Activated CD8-positive, alpha-beta memory T cell treated with anti-CD3 and anti-CD28 coated beads for 4 hours (primary cell): ENCODE results near the gene C1orf105.

Experiments used
- DNase-seq, 2 donors: peaks; one replicate each; pipeline ENCODE4 v3.0.0-alpha.2; 2020; ENCODE audit warnings: low read depth in 2 of 2

The C1orf105 gene

DNA sequence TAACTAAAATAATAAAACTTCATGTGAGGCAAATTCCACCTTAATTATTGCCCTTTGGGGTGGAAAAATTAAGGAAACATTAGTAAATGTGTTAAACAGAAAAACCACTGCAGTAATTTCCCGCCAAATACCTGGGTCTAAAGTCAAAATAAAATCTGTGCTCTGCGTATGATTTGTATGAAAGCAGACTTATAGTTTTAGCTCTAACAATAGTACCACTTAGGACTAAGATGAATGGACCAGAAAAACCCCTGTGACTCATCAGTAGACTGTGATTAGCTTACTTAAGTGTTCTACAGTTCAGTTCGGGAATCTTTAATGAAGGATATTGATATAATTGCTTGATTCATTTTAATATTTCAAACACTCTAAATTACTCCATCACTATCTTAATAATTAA is 23.3 kb upstream of the C1orf105 start:
- no peak for DNase-seq

DNA sequence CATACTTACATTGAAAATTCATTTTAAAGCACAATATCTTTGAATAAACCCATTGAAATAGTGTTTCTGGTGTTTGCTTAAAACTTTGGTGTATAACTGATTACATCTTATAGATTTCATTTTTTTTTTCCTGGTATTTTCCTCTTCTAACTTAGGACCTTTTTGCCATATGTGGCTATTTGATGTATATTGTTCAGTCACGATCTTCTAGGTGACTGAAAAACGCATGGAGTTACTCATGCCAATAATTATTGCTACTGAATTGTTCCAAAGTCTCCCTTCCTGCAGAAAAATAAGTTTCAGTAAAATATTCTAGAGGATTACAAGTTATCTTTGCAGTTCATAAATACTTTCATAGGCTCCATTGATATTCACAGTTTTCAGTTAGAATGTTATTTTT is 22.9 kb upstream of the C1orf105 start:
- no peak for DNase-seq

DNA sequence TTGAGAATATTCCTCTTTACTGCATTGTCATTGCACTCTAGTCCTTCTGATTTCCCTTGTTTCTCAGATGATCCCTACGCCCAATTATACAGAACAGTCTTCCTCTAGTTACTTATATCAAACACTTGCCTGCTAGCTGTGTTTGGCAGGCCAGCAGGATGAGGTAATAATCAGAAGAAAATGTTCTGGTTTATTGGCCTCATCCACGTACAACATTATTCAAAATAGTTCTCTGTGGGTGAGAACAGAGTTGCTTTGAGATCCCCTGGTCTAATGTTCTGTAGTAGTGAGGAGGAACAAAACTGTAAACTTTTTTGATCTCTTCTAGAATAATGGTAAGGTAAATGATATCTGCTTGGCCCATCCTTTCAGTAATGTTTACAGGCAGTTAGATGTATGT is 22.3 kb upstream of the C1orf105 start:
- DNase-seq: no peak

DNA sequence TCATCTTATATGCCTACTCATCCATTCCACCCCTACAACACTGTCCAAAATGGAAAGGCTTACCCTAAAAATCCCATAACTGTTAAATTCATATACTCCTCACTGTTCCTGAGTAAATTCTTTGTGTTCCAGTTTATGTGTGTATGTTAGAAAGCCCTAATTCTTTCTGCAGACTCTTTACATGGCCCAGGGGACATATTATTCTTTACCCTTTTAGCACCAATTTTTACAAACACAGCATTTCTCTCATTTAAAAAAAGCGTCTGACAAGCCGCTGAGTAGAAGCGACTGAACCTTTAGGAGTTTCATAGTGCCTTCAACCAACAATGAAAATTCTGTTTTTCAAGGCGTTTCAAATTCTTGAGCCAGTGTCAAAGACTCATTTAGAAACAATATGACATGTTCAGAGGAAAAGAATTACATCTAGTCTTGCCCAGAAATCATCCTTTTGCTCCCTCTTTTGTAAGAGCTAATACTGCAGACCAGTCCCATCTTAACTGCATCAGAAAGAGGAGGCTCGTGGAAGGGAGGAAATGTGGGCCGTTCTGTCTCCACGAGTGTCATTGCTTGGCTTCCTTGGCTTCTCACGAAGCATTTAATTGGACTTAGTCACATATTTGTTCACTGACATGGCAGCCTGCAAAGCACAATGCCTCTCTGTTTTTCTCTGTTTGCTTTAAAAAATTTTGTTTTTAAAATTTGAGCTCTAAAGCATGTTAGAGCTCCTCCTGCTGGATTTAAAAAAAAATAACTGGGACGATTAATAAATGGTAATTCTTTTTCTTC is 21.3 kb upstream of the C1orf105 start:
- DNase-seq: no peak

DNA sequence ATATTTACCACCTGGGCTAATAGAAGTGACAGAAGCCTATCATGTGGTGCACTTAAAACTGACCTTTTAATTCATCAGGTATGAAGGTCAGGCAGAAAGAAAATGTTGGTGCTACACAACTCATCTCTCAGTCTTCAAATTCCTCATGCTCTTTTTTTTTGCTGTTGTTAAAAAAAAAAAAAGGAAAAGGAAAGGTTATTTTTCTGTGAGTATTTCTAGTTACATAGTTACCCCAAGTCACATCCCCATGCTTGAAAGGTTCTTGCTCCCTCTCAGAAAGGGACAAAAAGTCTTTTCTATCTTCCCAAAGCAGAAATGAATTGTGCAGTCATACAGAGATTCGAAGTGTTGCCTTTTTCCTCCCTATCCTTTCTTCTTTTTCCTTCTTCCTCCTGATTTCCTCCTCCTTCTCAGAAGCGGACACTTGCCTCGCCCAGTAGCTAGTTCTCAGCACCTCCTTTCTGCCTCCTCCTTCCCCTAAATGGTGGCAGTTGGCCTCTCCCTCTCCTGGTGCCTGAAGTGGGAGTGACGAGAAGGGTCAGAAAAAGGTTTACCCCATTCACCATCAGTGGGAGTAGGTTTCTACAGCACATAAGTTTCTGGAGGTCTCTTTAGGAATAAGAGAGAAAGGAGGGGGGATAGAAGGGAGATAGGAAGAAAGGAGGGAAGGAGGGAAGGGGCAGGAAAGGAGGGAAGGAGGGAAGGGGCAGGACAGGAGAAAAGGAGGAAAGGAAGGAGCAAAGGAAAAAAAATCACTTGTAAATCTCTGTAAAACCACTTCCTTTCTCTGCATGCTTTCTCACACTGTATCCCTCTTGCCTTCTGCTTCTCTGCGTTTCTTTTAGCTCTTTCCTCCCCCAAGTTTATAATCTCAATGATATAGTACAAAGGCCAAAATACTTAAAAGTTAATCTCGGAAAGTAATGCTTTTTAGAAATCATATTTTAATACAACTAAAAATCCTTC is 20.4 kb upstream of the C1orf105 start:
- DNase-seq: no peak

DNA sequence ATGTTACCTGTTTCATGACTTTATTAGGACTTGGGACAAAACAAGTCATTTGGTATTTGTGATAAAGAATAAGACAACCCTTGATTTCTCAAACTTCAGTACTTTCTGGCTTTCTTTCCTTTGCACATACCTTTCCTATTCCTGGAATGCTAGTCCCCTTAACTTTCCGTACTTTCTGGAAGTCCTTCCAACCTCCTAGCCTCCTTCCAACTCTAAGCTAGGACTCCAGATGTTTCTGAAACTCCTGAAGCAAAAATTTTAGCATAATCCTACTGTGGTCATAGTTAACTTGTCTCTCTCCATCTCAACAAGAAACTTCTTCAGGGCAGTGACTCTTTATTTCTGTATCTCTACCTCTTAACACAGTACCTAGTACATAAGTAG is 19.8 kb upstream of the C1orf105 start:
- DNase-seq: no peak

DNA sequence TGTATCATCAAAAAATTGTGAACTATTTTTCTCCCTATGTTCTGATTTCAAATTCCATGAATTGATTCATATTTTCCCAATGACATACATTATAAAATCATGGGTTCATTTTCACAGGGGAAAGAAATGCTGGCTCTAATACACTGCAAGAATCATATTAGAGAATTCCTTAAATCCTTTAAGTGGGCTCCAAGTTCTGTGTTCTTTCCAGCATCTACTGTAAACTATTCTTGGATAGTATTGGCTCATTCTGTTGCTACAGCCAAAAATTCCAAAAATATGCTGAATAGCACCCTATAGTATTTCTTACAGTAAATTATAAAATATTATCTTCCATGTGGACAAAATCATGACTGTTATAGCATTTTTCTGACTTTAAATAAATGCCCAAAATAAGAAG is 19.0 kb upstream of the C1orf105 start:
- no peak for DNase-seq

DNA sequence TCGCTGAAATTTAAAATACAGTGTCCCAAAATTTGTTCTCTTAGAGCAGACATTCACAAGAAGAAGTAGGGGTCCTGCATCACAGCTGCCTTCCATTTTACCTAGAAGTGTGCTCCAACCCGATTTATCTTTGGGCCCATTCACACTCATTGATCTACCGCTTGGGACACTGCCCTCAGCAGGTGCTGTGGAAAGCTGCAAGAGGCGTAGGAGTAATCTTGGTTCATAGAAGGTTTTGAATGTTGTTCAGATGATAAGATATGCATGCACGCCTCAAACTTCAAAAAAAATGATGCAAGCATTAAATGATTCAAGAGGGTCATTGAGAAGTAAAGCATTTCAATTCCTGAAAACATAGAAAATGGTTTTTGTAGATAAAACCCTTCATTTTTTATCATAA is 18.6 kb upstream of the C1orf105 start:
- DNase-seq: no peak

DNA sequence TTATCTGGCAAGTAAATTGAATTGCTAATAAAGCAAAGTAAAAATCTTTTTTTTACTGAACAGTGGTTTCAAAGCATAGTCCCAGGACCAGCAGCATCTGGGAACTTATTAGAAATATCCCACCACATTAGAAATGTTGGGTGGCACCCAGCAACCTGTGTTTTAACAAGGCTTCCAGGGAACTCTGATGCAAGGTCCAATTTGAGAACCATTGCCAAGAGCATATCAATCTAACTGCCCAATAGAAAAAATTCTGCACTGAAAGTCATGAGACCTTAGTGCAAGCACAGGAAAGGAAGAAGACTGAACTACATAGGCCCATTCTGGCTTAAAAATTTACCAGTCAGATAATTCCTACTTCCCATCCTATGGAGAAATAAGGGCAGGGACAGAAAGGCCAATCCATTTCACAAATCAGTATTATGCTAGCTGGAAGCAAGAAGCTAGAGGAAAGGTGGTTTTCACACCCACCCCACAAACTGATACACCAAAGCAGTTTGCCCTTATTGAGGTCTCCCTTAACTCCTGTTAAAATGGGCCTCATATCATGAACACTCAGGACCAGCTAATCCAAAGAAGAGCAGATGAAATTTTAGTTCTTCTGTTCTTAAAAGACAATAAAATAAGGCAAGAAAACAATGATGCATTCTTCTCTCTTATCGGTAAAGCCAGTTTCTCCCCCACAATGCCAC is 17.5 kb upstream of the C1orf105 start:
- DNase-seq: no peak

DNA sequence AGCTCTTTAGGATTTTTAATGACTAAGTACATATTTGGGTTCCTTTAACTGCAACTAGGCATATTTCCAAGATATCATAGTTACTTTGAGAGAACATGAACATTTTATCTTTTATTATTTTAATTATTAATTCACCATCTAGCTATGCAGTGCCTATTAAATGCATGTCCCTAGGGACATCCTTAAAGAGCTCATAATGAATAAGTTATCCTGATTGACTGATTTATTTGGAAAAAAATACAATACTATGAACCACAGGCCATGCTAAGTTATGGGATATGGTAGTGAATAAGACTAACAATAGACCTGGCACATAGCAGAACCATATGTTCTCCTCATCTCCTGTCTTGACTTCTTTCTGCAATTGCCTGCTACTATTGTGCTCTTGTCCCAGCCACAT is 16.4 kb upstream of the C1orf105 start:
- no peak for DNase-seq

DNA sequence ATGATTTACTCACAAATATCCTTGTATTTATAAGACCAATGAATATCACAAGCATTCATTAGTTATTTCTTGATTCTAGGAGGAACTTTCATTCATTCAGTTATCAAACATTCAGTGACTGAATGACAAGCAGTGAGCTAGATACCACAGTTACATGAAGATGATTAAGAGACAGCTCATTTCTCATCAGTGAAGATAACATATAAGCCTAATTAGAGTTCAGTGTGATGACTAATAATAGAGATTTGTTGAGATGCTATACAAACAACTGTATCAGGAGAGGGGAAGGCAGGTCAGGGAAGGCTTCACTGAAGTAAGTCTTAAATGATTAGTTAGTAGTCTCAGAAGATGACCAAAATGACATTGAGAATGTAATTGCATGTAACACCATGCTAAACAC is 14.6 kb upstream of the C1orf105 start:
- no peak for DNase-seq

DNA sequence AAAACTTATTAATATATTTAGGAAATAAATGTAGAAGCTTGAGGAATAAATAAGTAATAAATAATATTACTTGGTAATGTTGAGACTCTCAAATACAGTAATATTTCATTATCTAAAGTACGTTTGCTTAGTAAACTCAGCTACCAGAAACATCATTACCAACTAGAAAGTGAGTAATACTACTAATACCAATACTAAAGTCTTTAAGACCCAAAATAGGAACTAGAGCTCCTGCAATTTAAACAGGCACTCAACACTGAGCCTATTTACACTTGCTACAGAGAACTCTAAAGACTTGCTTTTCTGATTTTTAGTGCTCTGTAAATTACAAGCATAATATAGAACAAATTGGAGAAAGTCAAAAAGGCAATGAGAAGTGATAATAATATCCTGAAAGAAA is 13.5 kb upstream of the C1orf105 start:
- DNase-seq: no peak

DNA sequence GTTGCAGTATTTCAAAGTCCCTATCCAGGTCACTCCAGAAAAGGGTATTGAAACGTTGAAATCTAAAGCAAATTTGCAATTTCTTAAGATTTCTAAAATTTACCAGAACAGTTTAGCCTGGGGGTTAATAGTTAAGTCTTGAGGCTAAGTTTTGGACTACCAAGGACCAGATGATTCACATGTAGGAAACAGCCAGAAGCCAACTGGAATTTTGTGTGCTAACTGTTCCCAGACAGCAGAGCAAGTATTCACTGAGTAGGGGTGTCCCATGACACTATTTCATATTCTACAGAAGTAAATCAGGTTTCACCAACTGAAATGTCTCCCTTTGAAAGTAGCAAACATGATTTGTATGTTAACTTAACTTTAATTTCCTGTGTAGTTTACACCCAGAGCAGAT is 11.5 kb upstream of the C1orf105 start:
- no peak for DNase-seq

DNA sequence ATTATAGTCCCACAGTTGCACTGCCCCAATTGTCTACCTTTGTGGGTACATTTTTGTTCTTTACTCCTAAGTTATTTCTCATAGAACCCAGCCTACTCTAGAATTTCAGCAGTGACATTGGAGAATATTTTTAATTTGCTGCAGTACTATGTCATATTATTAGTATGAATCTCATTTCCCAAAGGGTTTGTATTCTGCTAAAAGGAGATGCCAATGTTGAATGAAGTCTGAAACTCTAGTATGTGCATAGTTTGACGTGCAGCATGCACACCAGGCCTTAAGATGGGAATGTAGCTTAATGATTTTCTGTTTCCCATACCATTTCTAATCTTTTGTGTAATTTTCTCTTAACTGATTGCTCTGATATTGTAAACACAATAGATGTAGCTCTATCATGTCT is 10.5 kb upstream of the C1orf105 start:
- no peak for DNase-seq

DNA sequence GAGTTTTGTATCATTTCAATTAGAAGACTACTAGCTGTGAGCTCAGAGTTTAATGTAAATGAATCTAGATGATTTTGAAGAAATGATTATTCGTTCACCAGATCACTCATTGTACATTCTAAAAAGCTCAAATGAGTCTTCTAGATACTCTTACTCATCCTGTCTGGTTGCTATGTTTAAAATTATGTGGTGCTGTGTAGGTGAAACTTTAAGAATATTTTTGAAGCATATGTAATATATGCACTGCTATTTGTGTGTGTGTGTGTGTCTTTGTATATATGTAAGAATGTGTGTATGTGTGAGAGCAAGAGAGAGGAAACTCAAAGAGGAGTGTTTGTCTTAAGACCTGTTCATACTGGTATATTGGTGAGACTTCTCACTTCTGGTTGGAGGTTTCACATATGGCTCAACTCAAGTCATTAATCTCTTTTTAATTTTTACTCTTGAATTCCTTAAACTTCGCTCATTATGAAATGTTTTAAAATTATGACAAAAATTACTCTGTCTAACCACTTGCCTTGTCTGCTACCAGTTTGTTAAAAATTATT is 8.6 kb upstream of the C1orf105 start:
- no peak for DNase-seq

DNA sequence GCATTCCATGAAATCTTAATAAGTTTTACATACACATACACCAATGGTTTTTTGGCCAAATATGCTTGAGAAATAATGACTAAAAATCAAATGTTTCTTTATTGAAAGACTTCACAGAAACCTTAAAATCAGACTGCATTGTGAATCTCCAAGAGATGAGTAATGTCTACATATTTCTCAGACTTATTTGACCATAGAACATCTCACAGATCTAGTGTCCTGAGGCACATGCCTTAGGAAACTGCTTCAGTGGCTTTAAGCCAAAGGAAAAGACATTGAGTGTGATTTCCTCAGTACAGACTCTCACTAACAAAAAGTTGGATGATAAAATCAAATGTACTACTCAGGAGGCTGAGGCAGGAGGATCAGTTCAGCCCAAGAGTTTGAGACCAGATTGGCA is 6.2 kb upstream of the C1orf105 start:
- no peak for DNase-seq

DNA sequence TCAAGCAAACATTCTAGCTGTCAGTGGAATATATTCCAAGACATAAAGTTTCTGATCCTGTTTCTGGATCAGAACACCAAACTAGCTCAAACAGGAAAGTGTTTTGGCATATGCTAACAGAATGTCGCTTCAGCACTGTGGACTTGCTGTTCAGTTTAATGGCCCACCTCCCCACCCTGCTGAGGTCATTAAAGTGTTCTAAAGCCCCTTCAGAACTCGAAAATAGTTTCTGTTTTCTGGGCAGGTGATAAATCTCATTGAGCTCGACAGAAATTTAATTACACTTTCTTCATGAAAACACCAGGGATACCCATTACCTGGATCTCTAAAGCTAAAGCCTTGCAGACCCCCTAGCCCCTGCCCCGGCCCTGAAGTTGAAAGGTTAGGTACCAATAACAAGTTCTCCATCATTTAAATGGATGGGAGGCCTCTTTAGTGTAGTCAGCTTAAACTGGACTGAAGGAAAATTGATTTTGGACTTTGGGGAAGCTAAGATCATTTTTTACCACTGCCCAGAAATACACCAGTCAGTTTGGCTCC is 3.9 kb upstream of the C1orf105 start:
- no peak for DNase-seq

DNA sequence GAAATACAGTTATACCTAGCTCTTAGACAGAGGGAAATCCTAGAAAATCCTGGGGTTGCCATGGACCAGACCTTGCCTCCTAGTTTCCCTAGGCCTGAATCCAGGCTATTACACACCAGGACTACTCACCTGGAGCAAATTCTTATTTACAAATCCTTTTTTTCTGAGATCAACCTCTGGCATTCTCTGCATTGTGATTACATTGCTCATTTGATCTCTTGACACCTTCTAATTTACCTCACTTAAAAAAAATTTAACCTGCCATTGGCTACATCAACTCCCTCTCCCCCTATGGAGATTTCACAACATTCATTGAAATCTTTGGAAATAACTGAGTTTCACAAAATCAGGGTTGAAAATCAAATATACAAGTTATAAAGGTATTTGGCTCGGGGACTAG is 2.9 kb upstream of the C1orf105 start:
- no peak for DNase-seq

DNA sequence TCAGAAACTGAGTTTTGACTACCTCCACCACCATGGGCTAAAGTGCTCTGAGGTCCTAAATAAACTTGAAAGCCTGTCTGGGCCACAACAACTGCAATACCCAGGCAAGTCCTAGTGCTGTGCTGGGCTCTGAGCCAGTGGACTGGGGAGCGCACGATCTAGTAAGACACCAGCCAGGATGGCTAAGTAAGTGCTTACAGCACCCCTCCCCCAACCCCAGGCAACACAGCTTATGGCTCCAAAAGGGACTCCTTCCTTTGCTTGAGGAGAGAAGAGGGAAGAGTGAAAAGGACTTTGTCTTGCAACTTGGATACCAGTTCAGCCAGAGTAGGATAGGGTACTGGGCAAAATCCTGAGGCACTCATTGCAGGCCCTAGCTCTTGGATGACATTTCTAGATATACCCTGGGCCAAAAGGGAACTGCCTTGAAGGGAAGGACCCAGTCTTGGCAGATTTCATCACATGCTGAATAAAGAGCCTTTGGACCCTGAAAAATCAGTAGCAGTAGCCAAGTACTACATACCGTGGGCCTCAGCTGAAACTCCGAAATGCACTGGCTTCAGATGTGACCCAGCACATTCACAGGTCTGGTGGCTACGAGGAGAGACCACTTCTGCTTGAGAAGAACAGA is 1.6 kb downstream of the C1orf105 start:
- no peak for DNase-seq

DNA sequence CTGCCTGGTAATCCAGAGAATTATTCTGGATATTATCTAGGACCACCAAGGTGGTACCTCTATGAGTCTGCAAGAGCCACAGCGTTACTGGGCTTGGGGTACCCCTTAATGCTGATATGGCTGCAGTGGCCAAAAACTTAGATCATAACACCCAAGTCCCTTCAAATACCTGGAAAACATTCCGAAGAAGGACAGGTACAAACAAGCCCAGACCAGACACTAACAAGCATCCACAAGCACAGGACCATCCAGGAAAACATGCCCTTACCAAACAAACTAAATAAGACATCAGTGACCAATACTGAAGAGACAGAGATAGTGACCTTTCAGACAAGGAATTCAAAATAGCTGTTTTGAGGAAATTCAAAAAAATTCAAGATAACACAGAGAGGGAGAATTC is 2.9 kb downstream of the C1orf105 start:
- no peak for DNase-seq

DNA sequence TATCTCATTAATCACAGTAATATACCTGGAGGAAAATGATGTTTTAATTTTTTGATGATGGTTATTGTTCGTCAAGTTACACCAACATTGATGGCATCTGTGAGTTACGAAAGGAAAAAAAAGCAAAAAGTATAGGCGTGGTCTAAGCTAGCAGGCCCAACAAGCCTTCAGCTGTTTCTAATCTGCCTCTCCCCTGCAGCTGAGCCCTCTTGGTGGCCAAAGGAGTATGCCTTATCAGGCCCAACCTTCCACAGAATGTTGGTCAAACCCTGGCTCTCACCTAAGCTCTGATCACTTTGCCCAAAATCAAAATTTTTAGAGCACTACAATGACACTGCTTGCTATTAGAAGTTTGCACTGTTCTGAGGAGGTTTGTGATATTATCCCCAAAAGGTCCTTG is 4.9 kb downstream of the C1orf105 start:
- no peak for DNase-seq
